ENCODE data around the gene HSPA12B.

The HSPA12B gene

GRCh38 chr20:3730803-3731672 lies 1.4 kb upstream of the HSPA12B start:
- DNase-seq = no peak

GRCh38 chr20:3731944-3732326 lies 550 bp upstream of the HSPA12B start:
- no peak for DNase-seq

GRCh38 chr20:3733119-3733995 lies 872 bp downstream of the HSPA12B start:
- DNase-seq = no peak

GRCh38 chr20:3734111-3734843 lies 1.8 kb downstream of the HSPA12B start:
- no peak for DNase-seq

- no peak for DNase-seq
These were observed 3.3 kb downstream of the HSPA12B start for GRCh38 chr20:3735768-3736167.

GRCh38 chr20:3738111-3739053 lies 5.9 kb downstream of the HSPA12B start:
- no peak for DNase-seq

GRCh38 chr20:3739054-3739925 lies 6.8 kb downstream of the HSPA12B start:
- DNase-seq = no peak

GRCh38 chr20:3739926-3740451 lies 7.5 kb downstream of the HSPA12B start:
- DNase-seq = no peak

- DNase-seq = no peak
These were observed 8.3 kb downstream of the HSPA12B start for GRCh38 chr20:3740615-3741301.

GRCh38 chr20:3741836-3742458 lies 9.5 kb downstream of the HSPA12B start:
- no peak for DNase-seq

- DNase-seq = no peak
These were observed 10.8 kb downstream of the HSPA12B start for GRCh38 chr20:3743251-3743650.

- no peak for DNase-seq
These were observed 11.6 kb downstream of the HSPA12B start for GRCh38 chr20:3744037-3744436.

- DNase-seq = no peak
These were observed 12.6 kb downstream of the HSPA12B start for GRCh38 chr20:3744806-3745685.

- DNase-seq = no peak
These were observed 13.2 kb downstream of the HSPA12B start for GRCh38 chr20:3745686-3746173.

GRCh38 chr20:3747471-3747870 lies 15.0 kb downstream of the HSPA12B start:
- DNase-seq = no peak

GRCh38 chr20:3748073-3748472 lies 15.6 kb downstream of the HSPA12B start:
- DNase-seq = no peak

- no peak for DNase-seq
These were observed 16.7 kb downstream of the HSPA12B start for GRCh38 chr20:3749087-3749688.
